ENCODE data around the gene TRIM54.

The TRIM54 gene, protein sequence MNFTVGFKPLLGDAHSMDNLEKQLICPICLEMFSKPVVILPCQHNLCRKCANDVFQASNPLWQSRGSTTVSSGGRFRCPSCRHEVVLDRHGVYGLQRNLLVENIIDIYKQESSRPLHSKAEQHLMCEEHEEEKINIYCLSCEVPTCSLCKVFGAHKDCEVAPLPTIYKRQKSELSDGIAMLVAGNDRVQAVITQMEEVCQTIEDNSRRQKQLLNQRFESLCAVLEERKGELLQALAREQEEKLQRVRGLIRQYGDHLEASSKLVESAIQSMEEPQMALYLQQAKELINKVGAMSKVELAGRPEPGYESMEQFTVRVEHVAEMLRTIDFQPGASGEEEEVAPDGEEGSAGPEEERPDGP

DNA sequence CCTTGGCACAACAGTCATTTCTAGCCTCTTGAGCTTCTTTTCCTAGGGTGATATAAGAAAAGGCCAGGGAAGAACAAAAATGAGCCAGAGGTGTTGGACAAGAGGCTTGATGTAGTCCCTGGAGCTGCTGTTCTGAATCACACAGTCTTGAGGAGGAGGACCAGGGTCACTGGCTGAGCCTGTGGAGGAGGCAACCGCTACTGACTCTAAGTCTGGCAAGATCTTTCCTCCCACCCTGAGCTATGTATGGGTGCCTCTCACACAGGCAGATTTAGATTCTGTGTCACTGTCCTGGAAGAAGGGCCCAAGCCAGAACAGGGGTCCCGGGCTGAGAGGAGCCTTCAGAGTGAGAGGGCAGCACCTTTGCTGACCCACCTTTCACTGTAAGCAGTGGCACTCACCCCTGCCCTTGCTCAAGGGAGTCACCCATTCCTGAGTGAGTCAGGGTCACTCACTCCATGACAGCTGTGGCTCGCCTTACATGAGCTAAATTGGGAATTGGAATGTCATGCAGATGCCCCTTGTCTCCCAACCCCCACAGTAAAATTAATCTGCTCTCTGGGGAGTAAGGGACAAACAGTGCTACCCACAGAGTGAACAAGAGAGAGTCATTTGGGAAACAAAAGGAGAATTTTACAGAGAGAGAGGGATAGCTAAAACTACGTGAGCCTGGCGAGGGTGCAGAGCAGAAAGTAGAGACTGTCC lies at the start of gene TRIM54:
Gene TRIM54 (plus strand): TSS at position 575 of the 705 bp plus-strand sequence. CDS start 303 bp downstream, outside the sequence.
- no peak for DNase-seq

DNA sequence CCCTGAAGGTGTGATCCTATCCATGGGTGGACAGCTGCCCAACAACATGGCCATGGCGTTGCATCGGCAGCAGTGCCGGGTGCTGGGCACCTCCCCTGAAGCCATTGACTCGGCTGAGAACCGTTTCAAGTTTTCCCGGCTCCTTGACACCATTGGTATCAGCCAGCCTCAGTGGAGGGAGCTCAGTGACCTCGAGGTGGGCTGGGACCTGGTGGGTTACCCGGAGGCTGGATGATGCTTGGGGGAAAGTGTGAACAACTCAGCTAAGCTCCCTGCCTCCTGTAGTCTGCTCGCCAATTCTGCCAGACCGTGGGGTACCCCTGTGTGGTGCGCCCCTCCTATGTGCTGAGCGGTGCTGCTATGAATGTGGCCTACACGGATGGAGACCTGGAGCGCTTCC lies 48.9 kb upstream of the TRIM54 start:
- no peak for DNase-seq

DNA sequence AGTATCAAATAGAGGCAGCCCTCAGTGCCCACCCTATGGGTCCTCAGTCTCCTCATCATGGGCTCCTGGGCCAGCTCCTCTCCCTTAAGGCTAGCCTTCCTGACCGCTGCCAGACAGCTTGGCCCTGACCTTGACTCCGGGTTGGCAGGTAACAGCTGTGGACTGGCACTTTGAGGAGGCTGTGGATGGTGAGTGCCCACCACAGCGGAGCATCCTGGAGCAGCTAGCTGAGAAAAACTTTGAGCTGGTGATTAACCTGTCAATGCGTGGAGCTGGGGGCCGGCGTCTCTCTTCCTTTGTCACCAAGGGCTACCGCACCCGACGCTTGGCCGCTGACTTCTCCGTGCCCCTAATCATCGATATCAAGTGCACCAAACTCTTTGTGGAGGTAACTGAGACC lies 46.1 kb upstream of the TRIM54 start:
- no peak for DNase-seq

DNA sequence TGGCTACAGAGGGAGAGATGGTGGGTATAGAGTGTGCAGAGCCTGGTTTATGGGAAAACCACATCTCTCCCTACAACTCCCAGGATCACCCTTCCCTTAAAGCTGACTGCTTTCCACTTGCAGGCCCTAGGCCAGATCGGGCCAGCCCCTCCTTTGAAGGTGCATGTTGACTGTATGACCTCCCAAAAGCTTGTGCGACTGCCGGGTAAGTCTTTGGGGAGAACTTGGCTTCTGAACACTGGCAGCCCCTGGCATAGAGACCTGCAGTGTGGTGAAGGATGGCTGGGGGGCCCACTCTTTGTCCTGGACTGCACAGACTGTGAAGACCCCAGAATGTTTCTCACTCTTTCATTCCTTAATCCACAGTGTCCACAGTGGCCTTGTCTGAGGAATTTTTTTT lies 45.6 kb upstream of the TRIM54 start:
- DNase-seq = no peak

DNA sequence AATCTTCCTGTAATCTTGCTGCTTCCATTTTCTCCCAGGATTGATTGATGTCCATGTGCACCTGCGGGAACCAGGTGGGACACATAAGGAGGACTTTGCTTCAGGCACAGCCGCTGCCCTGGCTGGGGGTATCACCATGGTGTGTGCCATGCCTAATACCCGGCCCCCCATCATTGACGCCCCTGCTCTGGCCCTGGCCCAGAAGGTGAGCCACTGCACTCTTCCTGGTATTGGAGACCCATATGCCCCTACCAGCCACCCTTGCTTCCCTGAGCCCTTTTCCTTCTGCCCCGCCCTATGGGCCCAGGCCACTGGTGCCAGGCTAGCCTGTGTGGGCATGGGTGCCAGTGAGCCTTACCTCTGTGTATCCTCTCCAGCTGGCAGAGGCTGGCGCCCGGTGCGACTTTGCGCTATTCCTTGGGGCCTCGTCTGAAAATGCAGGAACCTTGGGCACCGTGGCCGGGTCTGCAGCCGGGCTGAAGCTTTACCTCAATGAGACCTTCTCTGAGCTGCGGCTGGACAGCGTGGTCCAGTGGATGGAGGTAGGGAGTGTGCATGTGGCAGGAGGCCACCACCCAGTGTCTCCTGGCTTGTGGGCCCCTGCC lies 44.8 kb upstream of the TRIM54 start:
- DNase-seq = no peak

DNA sequence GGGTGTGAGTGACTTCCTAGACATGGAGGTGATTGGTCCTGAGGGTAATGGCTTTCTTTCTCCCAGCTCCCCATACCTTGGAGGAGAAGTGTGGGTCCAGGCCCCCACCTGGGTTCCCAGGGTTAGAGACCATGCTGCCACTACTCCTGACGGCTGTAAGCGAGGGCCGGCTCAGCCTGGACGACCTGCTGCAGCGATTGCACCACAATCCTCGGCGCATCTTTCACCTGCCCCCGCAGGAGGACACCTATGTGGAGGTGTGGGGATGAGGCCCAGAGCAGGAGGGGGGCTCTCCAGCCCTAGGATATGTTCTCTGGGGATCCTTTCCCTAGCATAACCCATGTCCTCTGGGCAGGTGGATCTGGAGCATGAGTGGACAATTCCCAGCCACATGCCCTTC lies 43.3 kb upstream of the TRIM54 start:
- DNase-seq = no peak

DNA sequence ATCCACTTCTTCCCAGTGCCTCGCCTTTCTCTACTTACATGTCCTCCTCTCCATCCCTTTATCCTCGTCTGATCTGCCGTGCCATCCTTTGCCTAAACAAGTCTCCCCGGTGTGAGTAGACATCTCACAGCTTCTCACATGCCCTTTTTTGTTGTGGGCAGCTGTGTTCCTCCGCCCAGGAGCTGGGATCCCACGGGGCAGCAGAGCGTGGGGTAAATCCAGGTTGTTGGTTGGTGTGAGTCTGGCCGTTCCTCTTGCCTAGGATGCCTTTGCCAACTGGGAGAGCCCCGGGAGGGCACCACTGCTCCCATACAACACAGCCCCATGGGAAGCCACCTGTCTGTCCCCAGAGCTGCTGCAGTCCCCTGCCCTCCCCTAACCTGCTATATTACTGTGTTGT lies 41.8 kb upstream of the TRIM54 start:
- DNase-seq = no peak

DNA sequence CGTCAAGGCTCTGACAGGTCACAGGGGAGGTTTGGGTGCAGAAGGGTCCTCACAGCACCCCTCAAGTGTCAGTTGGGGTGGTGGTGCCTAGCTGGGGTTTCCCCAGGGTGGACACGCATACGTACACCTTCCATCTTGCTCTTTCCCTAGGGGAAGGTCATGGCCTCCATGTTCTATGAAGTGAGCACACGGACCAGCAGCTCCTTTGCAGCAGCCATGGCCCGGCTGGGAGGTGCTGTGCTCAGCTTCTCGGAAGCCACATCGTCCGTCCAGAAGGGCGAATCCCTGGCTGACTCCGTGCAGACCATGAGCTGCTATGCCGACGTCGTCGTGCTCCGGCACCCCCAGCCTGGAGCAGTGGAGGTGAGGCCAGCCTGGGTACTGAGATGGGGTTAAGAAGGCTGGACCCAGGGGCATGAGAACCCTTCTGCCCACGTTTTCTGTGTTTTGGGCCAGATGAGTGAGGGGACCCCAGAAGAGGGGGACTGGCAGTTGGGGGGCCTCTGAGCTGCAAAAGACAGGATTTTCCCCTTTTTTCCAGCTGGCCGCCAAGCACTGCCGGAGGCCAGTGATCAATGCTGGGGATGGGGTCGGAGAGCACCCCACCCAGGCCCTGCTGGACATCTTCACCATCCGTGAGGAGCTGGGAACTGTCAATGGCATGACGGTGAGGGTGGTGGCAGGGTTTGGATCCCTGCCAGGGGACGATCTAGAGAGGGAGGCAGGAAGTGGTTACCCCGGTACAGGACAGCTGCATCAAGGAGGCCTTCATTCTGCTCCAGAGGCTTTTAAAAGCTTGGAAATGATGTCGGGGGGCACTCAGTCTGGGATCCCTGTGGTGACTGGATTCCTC lies 40.2 kb upstream of the TRIM54 start:
- peak; percentile 9 for DNase-seq

DNA sequence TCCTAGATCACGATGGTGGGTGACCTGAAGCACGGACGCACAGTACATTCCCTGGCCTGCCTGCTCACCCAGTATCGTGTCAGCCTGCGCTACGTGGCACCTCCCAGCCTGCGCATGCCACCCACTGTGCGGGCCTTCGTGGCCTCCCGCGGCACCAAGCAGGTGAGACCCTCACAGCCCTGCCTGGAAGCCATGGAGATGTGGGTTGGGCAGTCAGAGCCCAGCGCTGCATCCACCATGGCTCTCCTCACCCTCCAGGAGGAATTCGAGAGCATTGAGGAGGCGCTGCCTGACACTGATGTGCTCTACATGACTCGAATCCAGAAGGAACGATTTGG lies 39.6 kb upstream of the TRIM54 start:
- DNase-seq = no peak

DNA sequence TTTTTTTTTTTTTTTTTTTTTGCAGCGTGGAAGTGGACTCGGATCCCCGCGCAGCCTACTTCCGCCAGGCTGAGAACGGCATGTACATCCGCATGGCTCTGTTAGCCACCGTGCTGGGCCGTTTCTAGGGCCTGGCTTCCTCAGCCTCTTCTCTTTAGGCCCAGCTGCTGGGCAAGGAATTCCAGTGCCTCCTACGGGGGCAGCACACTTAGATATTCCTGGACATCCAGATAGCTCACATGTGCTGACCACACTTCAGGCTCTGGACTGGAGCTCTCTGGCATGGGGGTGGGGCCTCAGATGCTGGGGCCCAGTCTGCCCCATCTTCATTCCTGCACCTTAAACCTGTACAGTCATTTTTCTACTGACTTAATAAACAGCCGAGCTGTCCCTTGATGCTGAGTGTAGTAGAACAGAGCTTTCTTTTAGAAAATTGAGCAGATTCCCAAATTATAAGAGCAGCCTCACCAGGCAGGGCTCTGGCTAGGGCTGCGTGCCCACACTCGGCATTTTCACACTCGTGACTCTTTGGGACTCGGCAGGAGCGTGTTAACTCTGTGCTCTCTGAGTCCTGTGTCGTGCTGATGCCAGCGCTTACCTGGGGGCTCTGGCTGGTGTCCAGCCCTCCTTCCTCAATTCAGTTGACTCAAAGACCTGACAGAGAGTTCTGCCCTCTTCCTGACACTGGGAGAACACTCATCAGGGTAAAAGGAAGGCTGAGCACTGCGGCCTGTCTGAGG lies 38.7 kb upstream of the TRIM54 start:
- DNase-seq = no peak

DNA sequence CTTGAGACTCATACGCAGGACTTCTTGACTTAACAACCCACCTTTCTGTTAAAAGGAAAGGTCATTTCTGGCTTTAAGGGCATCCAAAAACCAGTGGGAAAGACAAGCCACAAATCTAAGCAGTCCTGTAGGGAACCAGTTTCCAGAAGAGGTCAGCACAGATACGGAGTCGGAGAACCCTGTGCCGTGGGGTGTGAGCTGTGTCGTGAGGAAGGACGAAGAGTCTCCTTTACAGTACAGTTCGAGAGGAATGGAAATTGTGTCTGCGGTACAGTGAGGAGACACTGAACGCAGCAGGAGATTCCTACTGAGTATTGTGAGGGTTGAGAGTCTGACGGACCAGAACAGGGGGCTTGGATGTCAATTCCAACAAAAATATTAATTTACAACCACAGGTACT lies 37.1 kb upstream of the TRIM54 start:
- DNase-seq = no peak

DNA sequence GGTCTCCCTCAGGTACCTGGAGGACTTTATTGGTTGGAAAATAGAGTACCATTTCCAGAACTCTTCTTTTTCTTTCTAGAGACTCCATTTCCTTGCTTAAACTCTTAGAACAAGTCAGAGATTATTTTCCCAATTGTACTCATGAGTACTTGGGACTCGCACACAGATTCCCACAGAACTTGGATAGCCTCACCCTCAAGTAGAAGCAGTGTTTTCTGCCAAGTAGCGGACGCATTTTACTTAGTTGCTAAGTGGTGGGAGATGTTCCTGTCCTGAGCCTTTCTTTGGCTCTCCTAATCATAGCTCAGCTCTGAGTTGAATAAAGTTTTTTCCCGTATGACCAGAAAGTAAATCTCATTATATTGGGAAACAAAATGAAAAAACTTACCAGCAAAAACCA lies 36.6 kb upstream of the TRIM54 start:
- DNase-seq = no peak

DNA sequence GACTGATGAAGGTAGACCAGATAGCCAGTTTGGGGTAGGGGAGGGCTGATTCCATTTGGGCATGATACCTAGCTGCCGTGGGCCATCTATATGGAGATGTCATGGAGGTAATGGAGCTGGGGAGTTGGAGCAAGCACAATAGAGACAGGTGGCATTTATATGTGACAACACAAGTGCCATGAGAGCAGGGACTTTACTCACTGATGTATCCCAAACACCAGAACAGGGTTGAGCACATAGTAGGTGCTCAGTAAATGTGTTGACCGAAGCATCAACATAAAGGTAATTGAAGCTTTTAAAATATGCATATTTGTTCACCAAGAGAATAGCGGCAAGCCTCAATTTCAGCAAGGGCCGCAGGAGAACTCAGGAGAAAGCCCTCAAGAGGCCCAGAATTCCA lies 34.3 kb upstream of the TRIM54 start:
- no peak for DNase-seq

DNA sequence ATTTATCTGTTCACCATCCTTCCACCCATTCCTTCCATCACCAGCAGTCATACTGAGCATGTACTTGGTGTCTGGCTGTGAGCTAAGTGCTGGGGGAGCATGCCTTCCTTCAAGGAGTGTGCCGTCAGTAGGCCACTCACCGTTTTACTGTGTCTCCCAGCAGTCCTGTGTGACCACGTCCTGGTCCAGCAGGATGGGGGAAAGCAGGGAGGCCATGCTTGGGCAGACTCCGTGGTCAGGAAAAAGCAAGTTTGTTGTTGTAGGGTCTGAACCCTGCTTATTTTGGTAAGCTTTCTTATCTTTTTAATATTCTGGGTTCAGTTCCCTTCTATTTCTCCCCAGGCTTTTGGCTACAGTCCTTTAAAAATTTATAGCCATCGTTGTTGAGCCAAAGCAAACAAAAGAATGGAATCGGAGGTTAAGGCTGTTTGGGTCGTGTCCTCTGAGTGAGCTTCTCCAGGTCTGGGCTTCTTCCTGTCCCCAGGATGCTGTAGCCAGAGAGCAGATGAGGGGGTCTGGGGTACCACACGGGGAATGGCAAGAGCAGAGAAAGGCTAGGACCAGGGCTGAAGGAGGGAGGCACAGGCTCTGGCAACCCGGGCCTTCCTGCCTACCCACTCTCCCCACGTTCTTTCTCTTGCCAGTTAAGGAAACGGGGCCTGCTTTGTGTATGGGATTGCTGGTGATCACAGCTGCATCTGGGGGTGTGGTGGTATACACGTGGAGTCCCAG lies 32.9 kb upstream of the TRIM54 start:
- DNase-seq = no peak

DNA sequence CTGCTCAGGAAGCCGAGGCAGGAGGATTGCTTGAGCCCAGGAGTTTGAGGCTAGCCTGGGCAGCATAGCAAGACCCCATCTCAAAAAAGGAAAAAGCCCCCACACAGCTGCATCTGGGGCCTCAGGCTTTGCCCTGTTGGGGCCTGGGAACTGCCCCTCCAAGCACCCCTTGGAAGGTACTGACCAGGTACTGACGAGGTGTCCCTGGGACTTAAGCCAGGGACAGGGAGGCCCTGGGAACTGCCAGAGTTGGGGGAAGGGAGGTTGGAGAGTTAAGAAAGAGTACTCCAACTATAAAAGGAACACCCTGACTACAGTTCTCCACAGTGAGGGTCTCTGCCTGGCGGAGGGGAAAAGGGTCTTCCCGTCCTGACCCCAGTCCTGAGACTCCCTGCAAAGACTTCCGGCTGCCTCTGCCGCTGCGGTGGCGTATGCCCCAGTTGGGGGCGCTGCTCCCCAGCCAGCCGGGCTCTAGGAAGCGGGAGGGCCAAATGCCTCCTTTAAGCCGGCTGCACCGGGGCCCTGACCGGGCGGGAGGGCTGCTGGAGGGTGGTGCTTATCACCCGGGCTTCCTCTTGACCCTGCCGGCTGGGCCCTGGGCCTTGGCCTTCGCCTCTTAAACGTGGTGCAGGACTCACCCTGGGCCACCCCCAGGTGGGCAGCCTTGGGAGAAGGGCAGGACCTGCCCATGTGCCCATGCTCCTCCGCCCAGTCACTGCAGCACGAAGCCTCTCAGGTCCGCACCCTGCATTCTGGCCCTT lies 32.2 kb upstream of the TRIM54 start:
- DNase-seq = peak; percentile 45

DNA sequence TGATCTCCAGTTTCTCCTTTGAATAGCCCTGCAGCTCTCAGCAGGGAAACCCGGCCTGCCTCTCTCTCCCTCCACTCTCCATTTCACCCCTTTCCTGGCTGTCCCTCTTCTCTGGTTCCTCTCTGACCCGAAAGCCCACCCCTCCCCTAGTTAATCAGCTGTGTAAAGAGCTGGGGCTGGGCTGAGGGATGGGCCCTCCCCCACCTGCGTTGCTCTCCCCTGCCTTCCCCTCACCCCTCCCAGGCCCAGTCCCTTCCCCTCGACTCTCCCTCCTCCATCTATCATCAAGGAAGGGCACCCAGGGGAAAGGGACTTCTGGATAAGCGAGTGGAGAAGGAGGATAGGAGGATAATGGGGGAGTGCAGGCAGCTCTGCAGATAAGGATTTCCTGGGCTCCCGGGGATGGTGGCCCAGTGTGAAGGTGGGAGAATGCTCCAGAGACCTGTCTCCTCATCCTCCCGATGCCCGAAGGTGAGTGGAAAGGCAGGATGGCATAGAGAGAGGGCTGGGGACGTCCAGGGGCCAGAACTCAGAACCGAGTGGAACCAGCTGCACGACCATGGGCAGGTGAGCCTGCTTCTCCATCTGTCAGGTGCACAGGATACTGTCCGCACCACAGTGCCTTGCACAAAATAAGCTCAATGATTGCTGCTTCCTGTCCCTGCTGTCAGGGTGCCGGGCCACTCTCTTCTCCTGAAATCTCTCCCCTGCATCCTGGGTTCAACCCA lies 31.4 kb upstream of the TRIM54 start:
- DNase-seq = no peak

DNA sequence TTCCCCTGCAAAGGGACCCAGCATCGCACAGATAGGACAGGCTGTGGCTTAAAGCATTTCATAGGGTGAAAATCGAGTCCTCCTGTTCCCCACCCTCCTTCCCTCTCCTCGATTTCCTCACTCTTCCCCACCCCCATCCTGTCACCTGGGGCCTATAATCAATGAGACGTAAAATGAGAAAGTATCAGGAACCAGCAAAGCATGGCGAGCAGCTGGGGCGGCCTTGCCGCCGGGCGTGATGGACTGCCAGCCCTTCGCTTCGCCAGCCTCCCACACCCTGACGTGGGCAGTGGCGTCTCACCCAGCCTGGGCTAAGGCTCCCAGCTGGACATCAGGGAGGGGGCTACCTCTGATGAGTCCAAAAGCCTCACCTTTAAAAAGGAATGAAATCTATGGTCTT lies 30.5 kb upstream of the TRIM54 start:
- DNase-seq = no peak

DNA sequence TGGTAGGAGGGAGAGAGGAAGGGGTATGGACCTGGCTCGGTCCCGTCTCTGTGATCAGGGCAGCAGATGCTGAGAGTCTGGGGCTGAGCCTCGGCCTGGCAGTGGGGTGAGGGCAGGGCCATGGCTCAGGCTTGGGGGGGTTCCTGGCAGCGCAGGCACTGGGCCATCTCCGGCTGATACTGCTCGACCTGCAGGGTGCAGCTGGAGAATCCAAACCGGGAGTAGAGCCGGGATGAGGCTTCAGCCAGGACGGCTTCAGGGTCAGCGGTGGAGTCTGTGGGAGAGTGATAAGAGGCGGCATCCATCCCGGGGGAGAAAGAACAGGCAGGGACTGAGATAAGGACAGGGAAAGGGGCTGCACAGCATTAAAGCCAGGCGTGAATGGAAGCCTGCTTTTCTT lies 27.0 kb upstream of the TRIM54 start:
- DNase-seq = no peak

DNA sequence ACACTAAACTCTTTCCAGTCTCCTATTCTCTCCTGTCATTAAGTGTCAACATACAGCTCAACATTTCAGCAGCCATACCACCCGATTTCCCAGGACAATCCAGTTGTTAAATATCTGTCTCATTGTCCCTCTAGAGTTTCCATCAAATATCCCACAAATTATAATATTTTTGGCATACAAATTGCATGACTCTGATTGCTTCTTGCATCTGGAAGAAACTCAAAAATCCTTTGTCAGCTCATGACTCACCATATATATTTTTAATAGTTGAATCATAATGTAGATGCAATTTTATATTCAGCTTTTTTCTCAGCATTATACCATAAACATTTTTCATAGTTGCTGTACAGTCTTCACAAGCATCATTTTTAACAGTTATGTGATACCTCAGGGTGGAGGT lies 26.6 kb upstream of the TRIM54 start:
- no peak for DNase-seq

DNA sequence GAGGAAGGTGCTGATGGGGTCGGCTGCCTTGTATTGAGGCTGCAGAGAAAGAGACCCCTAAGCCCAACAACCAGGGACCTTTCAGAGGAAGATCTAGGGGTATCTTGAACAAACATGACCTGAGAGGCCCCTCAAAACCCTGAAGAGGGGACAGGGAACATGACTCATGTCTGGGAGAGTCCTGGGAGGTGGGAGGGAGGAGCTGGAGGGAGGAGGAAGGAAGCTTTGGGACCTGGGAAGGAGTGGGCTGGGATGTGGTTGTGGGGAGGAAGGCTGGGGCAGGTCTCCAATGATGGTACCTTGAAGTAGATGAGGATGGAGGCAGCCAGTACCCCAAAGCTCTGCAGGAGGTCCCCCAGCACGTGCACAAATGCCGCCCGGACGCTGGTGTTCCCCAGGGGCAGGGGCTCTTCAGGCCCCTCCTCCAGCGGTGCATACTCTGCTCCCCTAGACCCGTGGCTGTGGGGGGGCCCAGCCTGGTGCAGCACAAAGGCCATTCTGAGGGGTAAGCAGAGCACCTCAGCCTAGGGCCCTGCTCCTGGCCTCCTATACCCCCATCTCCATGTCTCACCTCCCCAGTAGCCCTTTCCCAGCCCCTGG lies 25.3 kb upstream of the TRIM54 start:
- DNase-seq = no peak
